ENCODE measurements around the gene DSC2.

DNA sequence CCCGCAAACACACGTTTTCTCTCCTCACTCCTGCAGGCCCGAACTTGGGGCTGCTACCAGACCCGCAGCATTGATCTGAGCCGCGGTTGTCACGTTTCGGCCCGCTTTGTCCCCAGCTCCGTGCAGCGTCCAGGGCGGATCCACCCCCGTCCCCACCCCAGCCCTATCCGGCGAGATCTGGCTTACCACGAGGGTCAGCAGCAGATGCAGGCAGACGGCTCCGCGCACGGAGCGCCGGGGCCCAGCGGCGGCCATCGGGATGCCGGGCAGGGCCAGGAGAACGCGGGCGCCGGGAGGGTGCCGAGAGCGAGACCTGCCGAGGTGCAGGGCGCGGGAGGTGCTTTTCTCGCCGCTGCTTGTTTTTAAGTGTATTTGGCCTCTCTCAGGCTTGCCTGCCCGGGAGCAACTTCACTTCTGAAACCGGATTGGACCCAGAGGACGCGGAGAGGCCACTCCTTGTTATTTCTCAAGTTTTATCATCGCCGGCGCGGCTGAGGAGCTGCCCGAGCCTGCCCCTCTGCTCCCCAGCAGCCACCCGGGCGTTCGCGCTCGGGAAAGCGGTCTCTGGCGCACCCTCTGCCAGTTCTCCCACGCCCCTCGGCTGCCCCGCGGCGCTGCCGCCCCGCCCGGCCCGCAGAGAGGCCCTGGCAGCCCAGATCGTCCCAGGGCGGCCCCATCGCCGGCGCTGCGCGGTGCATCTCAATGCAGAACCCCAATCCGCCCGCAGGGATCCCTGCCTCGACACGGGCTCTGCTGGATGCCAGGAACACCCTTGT, 59.6 kb downstream of the DSC2 start, which contains the start of gene DSC3:
- TF ChIP-seq EZH2 (IDR thresholded peaks at IDR 0.05; ENCODE audit: insufficient read depth, poor library complexity, severe bottlenecking) = no peak
- no peak for TF ChIP-seq EZH2phosphoT487 (IDR thresholded peaks at IDR 0.05; ENCODE audit: insufficient read depth, low read depth)

All from GM23248 (cell line).